ENCODE results near the gene LSS. TPM values are rescaled to one million over a fixed set of nuclear protein-coding genes. Genes with fewer than 3 reads are reported as not detected.

LSS gene
- total and polyA plus RNA-seq, 2 of the 4 experiments (the other 2 are of a cell fraction): 43.4 to 58.1 TPM

DNA sequence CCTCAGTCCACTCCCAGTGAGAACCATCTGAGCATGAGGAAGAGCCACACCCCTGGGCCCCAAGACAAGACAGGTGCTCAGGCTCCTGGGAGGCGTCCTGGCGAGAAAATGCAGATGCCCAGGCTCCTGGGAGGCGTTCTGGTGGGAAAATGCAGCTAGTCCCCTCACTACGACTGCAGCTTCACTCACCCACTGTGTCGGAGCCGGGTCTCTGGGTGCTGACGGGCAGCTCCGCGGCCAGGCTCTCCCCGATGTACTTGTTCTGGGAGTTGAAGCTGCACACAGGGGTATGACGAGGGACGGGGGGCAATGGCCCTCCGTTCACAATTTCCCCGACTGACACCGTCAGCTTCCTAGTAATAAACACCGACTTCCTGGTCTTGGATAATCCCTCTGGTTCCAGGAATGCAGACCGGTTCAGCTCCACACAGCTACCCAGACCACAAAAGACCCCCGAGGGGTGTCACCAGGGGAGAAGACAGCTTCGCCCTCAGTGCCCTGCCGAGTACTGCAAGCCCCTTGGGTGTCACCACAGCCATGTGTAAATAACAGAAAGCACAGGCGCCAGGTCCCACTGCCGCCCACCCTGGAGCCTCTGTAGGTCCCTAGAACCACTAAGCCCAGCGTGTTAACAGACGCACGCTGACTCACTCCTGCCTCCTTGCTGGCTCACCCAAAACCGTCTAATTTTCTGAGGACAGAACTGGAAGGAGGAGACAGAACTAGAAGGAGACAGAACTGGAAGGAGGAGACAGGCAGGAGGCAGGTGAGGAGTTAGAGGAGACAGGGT, 37.4 kb upstream of the LSS start:
- dilution Hi-C loops (cut with HindIII; ENCODE audit: low sequenced_read_pairs, unreplicated experiment) (no loop called here), intact Hi-C loops (cut with micrococcal nuclease) (no loop called here), in situ Hi-C loops (cut with MboI; ENCODE audit: low sequenced_read_pairs) (no loop called here)
- H3K18ac ChIP-seq (ENCODE audit: low read depth, low read length): no peak overlapping the region
- H3K4me1 ChIP-seq (ENCODE audit: control insufficient read depth, insufficient read depth, low read length): no peaks in the 10 kb centered on the region
- no peak; the same call in 1 of the 2 replicates for ATAC-seq (ENCODE audit: low read depth)
- H3K23ac ChIP-seq (ENCODE audit: low read depth, low read length): no peak overlapping the region
- no peak overlapping the region for H2AFZ ChIP-seq (replicated peaks; ENCODE audit: low read length, poor library complexity)
- H4K5ac ChIP-seq (ENCODE audit: low read depth, low read length): no peak overlapping the region
- no peak overlapping the region for H3K4ac ChIP-seq (ENCODE audit: low read depth, low read length)
- H3K14ac ChIP-seq (replicated peaks; ENCODE audit: low read depth, low read length): no peak overlapping the region
- TF ChIP-seq, protein P1, sequence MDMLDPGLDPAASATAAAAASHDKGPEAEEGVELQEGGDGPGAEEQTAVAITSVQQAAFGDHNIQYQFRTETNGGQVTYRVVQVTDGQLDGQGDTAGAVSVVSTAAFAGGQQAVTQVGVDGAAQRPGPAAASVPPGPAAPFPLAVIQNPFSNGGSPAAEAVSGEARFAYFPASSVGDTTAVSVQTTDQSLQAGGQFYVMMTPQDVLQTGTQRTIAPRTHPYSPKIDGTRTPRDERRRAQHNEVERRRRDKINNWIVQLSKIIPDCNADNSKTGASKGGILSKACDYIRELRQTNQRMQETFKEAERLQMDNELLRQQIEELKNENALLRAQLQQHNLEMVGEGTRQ (IDR thresholded peaks at IDR 0.05; ENCODE audit: low read depth, low read length): no peak
- TF ChIP-seq MAZ (IDR thresholded peaks at IDR 0.05; ENCODE audit: borderline replicate concordance, low read depth, low read length) (no peak), POLR2A (IDR thresholded peaks at IDR 0.05; ENCODE audit: low read depth, low read length) (no peak), CEBPB (IDR thresholded peaks at IDR 0.05; ENCODE audit: low read depth, low read length) (no peak), RFX5 (IDR thresholded peaks at IDR 0.05; ENCODE audit: low read depth, low read length) (no peak), SMC3 (IDR thresholded peaks at IDR 0.05; ENCODE audit: low read depth, low read length) (no peak), RAD21 (IDR thresholded peaks at IDR 0.05; ENCODE audit: low read length) (no peak)
- TF ChIP-seq, protein P2, sequence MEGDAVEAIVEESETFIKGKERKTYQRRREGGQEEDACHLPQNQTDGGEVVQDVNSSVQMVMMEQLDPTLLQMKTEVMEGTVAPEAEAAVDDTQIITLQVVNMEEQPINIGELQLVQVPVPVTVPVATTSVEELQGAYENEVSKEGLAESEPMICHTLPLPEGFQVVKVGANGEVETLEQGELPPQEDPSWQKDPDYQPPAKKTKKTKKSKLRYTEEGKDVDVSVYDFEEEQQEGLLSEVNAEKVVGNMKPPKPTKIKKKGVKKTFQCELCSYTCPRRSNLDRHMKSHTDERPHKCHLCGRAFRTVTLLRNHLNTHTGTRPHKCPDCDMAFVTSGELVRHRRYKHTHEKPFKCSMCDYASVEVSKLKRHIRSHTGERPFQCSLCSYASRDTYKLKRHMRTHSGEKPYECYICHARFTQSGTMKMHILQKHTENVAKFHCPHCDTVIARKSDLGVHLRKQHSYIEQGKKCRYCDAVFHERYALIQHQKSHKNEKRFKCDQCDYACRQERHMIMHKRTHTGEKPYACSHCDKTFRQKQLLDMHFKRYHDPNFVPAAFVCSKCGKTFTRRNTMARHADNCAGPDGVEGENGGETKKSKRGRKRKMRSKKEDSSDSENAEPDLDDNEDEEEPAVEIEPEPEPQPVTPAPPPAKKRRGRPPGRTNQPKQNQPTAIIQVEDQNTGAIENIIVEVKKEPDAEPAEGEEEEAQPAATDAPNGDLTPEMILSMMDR (conservative IDR thresholded peaks at IDR 0.05; ENCODE audit: low read depth, low read length): no peak
- H4K8ac ChIP-seq (ENCODE audit: low read depth in 2 of 2, low read length in 2 of 2): no peak overlapping the region
- no peak for DNase-seq
- H3K56ac ChIP-seq (ENCODE audit: extremely low read depth, insufficient read depth, low read length): no peak overlapping the region
- H3K4me2 ChIP-seq (ENCODE audit: low read depth, low read length): no peak overlapping the region
- H2BK15ac ChIP-seq (ENCODE audit: low read depth, low read length): no peak overlapping the region
- H3K36me3 ChIP-seq (ENCODE audit: control insufficient read depth, insufficient read depth, low read length): peaks cover 67% of the 10 kb centered on the region
- CTCF ChIA-PET: no interaction called here
- H2AK9ac ChIP-seq (replicated peaks; ENCODE audit: low read depth, low read length, poor library complexity): no peak overlapping the region
- no peak overlapping the region for H4K91ac ChIP-seq (ENCODE audit: insufficient read depth, low read depth, low read length)
- peaks cover 18% of the 10 kb centered on the region for H4K20me1 ChIP-seq (ENCODE audit: insufficient read depth, low read length)
- H2BK5ac ChIP-seq (ENCODE audit: low read depth, low read length, poor library complexity, severe bottlenecking): no peak overlapping the region
- WGBS, 2 experiments (ENCODE audit: extremely low coverage in 2 of 2, insufficient read length in 1 of 2): 88% methylated on average over 17 of the region's 26 CpGs; no CpG with 5 or more reads in 1 of the 2 experiments
- H3K9ac ChIP-seq (ENCODE audit: low read depth, low read length): no peak overlapping the region
- H3K27ac ChIP-seq (ENCODE audit: insufficient read depth, low read length): no peak overlapping the region
- BruUV-seq (replicated peaks): no TSS peak
- H3K9me1 ChIP-seq (ENCODE audit: insufficient read depth, low read length): no peaks in the 10 kb centered on the region
- H3K4me3 ChIP-seq (ENCODE audit: insufficient read depth, low read depth, low read length): no peak overlapping the region
- H3K9me3 ChIP-seq (ENCODE audit: control insufficient read depth, insufficient read depth, low read length): no peaks in the 10 kb centered on the region
- POLR2A ChIA-PET (ENCODE audit: unreplicated experiment): no interaction called here
- H2BK20ac ChIP-seq (ENCODE audit: low read depth, low read length): no peak overlapping the region
- no peak overlapping the region for H2BK120ac ChIP-seq (ENCODE audit: low read depth, low read length)
- no peaks in the 10 kb centered on the region for H3K27me3 ChIP-seq (ENCODE audit: control insufficient read depth, insufficient read depth, low read length)
- H3K79me1 ChIP-seq (ENCODE audit: low read depth in 1 of 2, low read length in 2 of 2): peaks cover 7 to 33% of the 10 kb centered on the region in 2 experiments
- no peak overlapping the region for H2AK5ac ChIP-seq (ENCODE audit: low read depth, low read length)
